Esophagus squamous epithelium (tissue), 5 donors: ENCODE measurements around the gene GLIS1. TPM values are rescaled to one million over a fixed set of nuclear protein-coding genes. Genes with fewer than 3 reads are reported as not detected.

Experiments used
- DNase-seq: peaks from one replicate; lab custom pipeline; 2025; lab: John Stamatoyannopoulos, UW
- H3K27ac ChIP-seq, 4 donors: fragments of 200-600 bp; sonication (generic); one replicate each; pipeline ENCODE4 v1.5.1; 2016 to 2019; ENCODE audit warnings: mild to moderate bottlenecking in 1 of 4
- H3K27me3 ChIP-seq, 4 donors: fragments of 200-600 bp; sonication (generic); 1 replicate in 3 of 4; 2 replicates in 1 of 4; pipeline versions ENCODE4 v1.5.1 to v1.6.0; 2017 to 2021; ENCODE audit warnings: antibody characterized with exemption in 1 of 4
- H3K36me3 ChIP-seq, 3 donors: fragments of 200-600 bp; sonication (generic); one replicate each; pipeline ENCODE4 v1.5.1; 2016 to 2019
- H3K4me1 ChIP-seq, 3 donors: fragments of 200-600 bp; sonication (generic); one replicate each; pipeline ENCODE4 v1.5.1; 2017 to 2019
- H3K4me3 ChIP-seq, 4 donors: fragments of 200-600 bp; sonication (generic); 1 replicate in 3 of 4; 2 replicates in 1 of 4; pipeline ENCODE4 v1.5.1; 2016 to 2019; ENCODE audit warnings: mild to moderate bottlenecking in 2 of 4, moderate library complexity in 1 of 4
- H3K9me3 ChIP-seq, 3 donors: fragments of 200-600 bp; sonication (generic); one replicate each; pipeline ENCODE4 v1.5.1; 2016 to 2019
- CTCF ChIP-seq, 6 experiments: fragments of 450-650 bp in 4 of 6; fragments of 200-600 bp in 2 of 6; sonication (generic) in 2 of 6; IDR thresholded peaks; one replicate each; pipeline ENCODE4 v1.5.1; 2016 to 2019; ENCODE audit warnings: antibody characterized with exemption in 6 of 6, mild to moderate bottlenecking in 4 of 6, moderate library complexity in 4 of 6
- POLR2A ChIP-seq, 4 donors: fragments of 450-650 bp; IDR thresholded peaks; one replicate each; pipeline ENCODE4 v1.6.1; 2017; ENCODE audit warnings: antibody characterized with exemption in 4 of 4, mild to moderate bottlenecking in 4 of 4, moderate library complexity in 3 of 4
- WGBS, 2 donors: methylation state at CpG; one replicate each; pipeline ENCODE4 v1.1.5; 2018; 5-methylcytosine and 5-hydroxymethylcytosine counted together
- intact Hi-C: fragments of 100-400 bp; cut with DNase I; formaldehyde crosslinking; loops from one replicate; pipeline ENCODE4 v1.15.0; 2022
- total RNA-seq, 4 donors: library from RNA; depleted of rRNA; stranded (reverse); fragments of >200 nt; gene quantifications; one replicate each; pipeline ENCODE4 v1.1.0, GENCODE V29; 2016
- donor health status: DM: yes; HTN: yes; CAD: no.

GLIS1 gene
- total RNA-seq, 4 donors from 2014 or later = 0.57 TPM; not detected in 3

GRCh38 chr1:53771648-53772047 is 32.7 kb upstream of the GLIS1 start:
- TF ChIP-seq POLR2A (IDR thresholded peaks at IDR 0.05) (no peak), CTCF (IDR thresholded peaks at IDR 0.05) (no peak)
- no peak for DNase-seq
- no peaks in the 10 kb centered on the region for H3K9me3 ChIP-seq
- H3K27ac ChIP-seq = no peak overlapping the region
- H3K4me3 ChIP-seq = no peak overlapping the region
- peaks cover 0 to 3% (median 0%) of the 10 kb centered on the region in 3 donors for H3K4me1 ChIP-seq
- intact Hi-C loops = no loop called here
- no peaks in the 10 kb centered on the region for H3K27me3 ChIP-seq
- WGBS, 2 donors = 70 to 88% methylated on average over 2 of the region's 2 CpGs
- H3K36me3 ChIP-seq = peaks cover 0 to 41% (median 0%) of the 10 kb centered on the region in 3 donors

GRCh38 chr1:53769780-53770179 is 30.8 kb upstream of the GLIS1 start:
- peaks cover 0 to 39% (median 0%) of the 10 kb centered on the region in 3 donors for H3K36me3 ChIP-seq
- no peak for DNase-seq
- no peak overlapping the region for H3K4me3 ChIP-seq
- H3K9me3 ChIP-seq = no peaks in the 10 kb centered on the region
- WGBS, 2 donors = 85 to 95% methylated on average over 1 of the region's 1 CpG
- TF ChIP-seq POLR2A (IDR thresholded peaks at IDR 0.05) = no peak
- TF ChIP-seq CTCF (IDR thresholded peaks at IDR 0.05) = no peak
- peaks cover 0 to 6% (median 0%) of the 10 kb centered on the region in 3 donors for H3K4me1 ChIP-seq
- no peak overlapping the region for H3K27ac ChIP-seq
- no peaks in the 10 kb centered on the region for H3K27me3 ChIP-seq
- intact Hi-C loops = no loop called here

GRCh38 chr1:53769184-53769583 is 30.2 kb upstream of the GLIS1 start:
- TF ChIP-seq CTCF (IDR thresholded peaks at IDR 0.05) = no peak
- TF ChIP-seq POLR2A (IDR thresholded peaks at IDR 0.05) = no peak
- 88 to 100% methylated on average over 1 of the region's 1 CpG for WGBS, 2 donors
- Histone ChIP-seq H3K9me3 (no peaks in the 10 kb centered on the region), H3K4me3 (no peak overlapping the region), H3K27ac (no peak overlapping the region), H3K36me3 (peaks cover 0 to 36% (median 0%) of the 10 kb centered on the region in 3 donors), H3K27me3 (no peaks in the 10 kb centered on the region), H3K4me1 (peaks cover 0 to 6% (median 0%) of the 10 kb centered on the region in 3 donors)
- intact Hi-C loops = no loop called here
- no peak for DNase-seq

- WGBS, 2 donors = 4 to 11% methylated on average over 3 of the region's 3 CpGs
- peak overlapping the region in 1 of 4 donors; percentile 46 for H3K4me3 ChIP-seq
These were observed 28.0 kb upstream of the GLIS1 start for GRCh38 chr1:53766831-53767405.

More at GRCh38 chr1:53766831-53767405, 28.0 kb upstream of the GLIS1 start:
- peak overlapping the region in 1 of 4 donors; percentile 36 for H3K27ac ChIP-seq
- intact Hi-C loops = no loop called here
- H3K36me3 ChIP-seq = peaks cover 0 to 31% (median 0%) of the 10 kb centered on the region in 3 donors
- H3K4me1 ChIP-seq = peaks cover 0 to 6% (median 0%) of the 10 kb centered on the region in 3 donors
- H3K9me3 ChIP-seq = no peaks in the 10 kb centered on the region
- no peak for TF ChIP-seq CTCF (IDR thresholded peaks at IDR 0.05)
- no peak for TF ChIP-seq POLR2A (IDR thresholded peaks at IDR 0.05)
- DNase-seq = no peak
- H3K27me3 ChIP-seq = no peaks in the 10 kb centered on the region
